Hematopoietic multipotent progenitor cell treated with erythropoietin and hydrocortisone succinate and interleukin-3 and kit ligand, for 6 days (in vitro differentiated cells): Measurements from ENCODE around the gene IBTK.
"Not testable (repeated sequence)": the region's sequence is repeated elsewhere in the genome, so short reads cannot be mapped to it uniquely, and the experiment has no call there.

Experiments used
- DNase-seq: peaks from one replicate; pipeline ENCODE4 v3.0.0-alpha.2; 2015

Gene IBTK

DNA sequence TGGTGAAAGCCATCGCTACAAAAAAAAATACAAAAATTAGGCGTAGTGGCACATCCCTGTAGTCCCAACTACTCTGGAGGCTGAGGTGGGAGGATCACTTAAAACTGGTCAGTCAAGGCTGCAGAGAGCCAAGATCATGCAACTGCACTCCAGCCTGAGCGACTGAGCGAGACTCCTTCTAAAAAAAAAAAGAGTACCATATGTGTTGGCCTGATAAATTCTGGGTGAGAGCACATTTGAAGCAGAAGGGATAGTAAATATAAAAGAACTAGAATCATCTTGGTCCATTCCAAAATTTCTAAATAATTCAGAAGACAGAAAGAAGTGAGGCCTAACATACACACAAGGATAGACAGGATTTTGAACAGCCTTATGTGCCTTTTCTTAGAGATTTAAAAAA is 2.2 kb downstream of the IBTK start:
- peak; percentile 27 for DNase-seq

DNA sequence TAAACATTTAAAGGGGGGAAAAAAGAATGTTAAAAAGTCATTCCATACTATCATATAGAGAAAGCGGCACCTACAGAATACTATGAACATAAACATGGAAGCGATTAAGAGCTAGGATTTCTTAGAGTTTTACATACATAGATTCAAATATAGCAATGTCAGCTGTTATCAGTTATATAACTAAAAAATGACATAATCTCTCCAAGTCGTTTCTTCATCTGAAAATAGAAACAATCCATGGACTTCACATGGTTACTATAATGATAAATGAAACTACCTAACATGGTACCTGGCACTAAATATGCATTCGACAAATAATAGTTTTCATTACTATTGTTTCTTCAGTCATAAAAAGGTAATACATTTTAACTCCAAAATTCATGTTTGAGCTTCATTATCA is 3.7 kb downstream of the IBTK start:
- DNase-seq, result no peak

DNA sequence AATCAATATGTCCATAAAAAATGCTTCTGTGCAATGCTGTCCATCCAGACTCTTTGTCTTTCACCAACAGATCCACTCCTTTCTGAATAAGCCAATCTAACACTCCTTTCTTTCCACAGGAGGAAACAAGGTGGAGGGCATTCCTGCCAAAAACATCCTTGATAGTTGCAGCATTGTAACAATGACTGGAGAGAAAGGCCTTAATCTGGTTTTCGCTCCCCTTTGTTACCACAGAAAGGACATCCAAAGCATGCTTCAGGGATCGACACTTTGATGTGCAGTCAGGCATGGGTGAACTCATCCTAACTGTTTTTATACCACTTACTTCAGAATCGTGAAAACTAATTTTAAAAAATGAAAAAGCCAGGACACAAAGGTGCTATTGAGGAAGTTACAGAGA is 7.4 kb downstream of the IBTK start:
- DNase-seq, result no peak

DNA sequence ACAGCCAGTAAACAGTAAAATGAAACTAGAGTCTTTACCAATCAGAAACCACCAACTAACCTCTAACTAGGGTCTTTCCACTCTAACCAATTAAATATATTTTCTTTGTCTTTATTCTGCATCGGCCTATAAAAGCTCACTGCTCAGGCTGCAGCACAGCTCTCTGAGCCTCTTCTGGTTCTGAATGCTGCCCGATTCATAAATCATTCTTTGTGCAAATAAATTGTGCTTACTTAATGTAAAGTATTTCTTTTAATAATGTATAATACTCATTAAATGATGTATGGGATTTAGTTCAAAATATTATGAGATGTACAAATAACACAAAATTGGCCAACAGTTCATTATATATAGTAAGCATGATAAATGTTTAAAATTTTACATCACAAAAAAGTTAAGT is 7.9 kb downstream of the IBTK start:
- no peak for DNase-seq

DNA sequence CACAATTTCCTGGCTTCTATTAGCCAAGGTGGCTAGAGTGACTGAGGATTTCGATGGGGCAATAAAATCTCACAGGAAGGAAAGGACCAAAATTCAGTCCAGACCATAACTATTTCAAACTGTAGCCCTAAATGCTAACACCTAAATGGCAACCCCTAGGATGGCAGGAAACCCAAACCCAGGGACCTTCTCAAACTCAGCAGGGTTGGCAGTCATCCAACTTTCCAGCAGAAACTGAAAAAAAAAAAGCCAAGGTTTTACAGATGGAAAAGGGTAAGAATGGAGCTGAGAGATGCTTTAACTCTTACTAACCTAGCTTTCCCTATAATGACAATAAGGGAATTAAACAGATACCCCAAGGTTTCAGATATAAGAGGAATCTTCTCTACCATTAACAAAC is 10.5 kb downstream of the IBTK start:
- peak; percentile 61 for DNase-seq

DNA sequence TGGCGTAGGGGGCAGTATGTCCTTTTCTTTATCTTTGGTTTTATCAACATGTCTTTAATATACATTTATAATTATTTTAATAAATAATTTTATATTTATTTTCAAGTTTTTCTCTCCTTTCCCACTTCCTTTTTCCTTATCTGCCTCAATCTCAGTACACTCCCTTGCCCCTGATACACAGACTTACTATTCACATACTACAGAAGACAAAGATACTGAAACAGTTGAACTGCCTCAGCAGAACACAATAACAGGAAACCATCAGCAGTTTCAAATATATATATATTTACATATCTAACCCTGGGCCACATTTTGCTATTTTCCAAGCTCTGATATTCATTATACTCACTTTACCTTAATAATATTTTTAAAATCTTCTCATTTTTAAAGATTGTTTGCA is 19.8 kb downstream of the IBTK start:
- peak; percentile 65 for DNase-seq

DNA sequence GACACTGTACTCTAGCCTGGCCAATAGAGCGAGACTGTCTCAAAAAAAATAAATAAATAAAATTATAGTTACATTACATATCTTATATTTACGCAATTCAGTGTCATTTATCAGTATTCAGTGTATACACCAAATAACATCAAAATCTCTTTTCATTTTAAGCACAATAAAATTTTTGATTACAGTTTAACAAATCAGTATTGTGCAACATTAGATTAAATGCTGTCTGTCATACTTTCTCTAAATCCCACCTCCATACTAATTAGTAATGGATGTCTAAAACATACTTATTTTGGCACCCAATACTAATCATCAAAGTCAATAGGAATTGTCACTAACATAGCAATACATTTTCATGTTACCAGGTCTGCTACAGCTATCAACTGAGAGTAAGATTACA is 27.4 kb downstream of the IBTK start:
- no peak for DNase-seq

DNA sequence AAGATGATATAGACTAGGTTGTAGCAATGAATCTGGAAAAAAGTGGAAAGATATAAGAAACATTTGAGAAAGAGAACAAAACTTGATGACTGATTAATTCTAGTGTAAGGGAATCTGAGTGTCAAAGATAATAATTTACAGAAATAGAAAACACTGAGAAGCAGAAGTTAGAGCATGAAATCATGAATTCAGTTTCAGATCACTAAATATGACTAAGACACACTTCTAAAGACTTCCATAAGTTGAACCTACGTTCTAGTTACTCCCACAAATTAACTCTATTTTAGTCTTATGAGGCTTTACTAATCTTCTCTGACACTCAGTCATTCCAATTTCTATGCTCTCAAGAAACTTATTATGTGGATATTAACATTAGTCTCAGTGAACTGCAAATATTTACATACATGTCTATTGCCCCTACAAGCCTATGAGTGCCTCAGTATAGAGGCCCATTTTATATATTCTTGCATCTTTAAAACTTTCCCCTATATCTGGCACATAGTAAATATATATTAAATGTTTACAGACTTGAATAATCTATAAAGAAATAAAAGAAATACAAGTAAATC is 30.4 kb downstream of the IBTK start:
- DNase-seq, result no peak

DNA sequence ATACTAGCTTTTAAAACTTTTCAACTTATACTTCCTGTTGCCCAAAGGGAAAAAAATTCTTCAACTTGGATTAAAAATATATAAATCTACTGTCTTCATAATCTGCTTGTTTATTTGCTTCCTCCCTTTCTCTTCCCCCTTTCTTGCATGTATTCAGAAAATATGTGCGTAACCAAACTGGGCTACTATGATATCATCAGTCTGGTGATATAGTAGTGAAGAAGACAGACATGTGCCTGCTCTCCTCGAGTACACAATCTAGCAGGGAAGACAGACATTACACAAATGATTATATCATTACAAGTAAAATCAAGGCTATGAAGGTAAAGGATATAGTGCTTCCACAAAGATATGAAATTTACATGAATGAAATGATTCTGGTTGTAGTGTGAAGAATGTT is 31.0 kb downstream of the IBTK start:
- no peak for DNase-seq

DNA sequence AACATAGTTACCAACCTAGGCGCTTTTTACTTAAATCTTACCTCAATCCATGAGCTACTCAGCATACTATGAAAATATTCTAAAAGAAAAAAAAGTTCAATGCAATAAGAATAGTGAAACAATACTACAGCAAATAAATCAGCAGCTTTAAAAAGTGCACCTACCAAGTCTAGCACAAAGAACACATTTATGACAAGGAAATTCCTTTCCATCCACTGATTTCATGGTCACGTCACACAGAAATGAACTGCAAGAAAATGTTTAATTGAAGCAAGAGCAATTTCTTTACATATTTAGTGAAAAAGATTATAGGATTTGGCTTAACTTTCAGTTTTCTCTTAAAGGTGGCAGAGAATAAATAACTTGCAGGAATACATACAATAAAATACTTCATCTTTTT is 36.2 kb downstream of the IBTK start:
- no peak for DNase-seq

DNA sequence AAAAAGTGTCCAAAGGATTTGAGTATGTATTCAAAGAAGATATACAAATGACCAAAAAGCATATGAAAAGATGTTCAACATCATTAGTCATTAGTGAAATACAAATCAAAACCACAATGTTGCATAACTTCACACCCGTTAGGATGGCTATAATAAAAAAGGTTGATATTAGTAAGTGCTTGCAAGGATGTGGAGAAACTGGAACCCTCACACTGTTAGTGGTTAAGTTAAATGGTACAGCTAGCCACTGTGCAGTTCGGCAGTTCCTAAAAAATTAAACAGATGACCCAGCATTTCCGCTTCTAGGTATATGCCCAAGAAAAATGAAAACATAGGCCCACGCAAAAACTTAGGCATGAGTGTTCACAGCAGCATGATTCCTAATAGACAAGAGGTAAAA is 38.6 kb downstream of the IBTK start:
- DNase-seq, result no peak

DNA sequence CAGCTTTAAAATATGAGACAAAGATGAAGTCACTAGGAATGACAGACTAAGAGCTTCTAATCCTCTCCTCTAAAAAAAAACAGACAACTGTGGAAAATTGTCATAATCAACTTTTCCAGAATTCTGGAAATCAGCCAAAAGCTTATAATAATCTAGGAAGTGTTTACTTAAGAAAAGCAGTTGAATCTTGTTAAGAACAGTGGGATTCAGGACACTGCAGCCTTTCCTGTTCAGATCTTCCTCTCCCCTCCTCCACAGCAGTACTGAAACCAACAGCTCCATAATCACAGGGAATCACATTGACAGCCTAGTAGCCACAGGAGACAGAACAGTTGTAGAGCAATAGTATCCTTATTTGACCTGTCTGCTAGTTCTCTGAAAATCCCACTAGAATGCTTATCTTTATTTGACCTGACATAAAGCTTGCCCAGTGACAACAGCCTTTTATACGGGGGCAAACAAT is 41.6 kb downstream of the IBTK start:
- DNase-seq, result peak; percentile 93

DNA sequence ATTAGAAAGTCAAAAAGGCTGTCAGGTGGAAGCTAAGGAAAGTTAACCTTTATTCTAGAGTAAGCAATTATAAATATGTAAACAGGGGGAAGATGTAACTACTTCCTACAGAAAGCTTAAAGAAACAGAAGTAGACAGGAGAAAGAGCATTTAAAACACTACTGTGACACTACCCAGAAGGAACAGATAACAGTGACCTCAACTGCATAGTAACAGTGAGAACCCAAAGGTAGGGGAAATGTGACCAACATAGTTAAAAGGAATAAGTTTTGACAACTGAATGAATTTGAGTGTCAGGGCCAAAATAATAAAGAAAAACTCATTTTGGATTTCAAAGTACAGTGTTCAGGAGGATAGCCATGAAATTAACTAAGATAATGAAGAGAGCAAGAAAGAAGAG is 43.5 kb downstream of the IBTK start:
- DNase-seq, result peak; percentile 54

DNA sequence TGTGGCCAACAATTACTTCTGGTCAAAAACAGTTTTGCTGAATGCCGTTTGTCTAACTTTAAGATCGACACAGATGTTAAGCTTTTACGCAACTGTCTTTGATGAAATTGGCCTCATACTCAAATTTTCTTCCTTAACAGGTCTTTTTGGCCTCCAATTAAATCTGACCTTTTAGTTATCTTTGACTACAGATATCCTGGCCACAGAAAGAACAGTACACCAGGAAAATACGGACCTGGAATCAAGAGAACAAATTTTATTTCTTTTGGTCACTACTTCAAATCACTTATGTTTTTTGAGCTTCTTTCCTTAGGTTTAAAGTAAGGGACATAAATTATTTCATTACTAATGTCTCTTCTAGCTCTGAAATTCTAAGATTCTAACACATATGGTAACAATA is 49.8 kb downstream of the IBTK start:
- no peak for DNase-seq

DNA sequence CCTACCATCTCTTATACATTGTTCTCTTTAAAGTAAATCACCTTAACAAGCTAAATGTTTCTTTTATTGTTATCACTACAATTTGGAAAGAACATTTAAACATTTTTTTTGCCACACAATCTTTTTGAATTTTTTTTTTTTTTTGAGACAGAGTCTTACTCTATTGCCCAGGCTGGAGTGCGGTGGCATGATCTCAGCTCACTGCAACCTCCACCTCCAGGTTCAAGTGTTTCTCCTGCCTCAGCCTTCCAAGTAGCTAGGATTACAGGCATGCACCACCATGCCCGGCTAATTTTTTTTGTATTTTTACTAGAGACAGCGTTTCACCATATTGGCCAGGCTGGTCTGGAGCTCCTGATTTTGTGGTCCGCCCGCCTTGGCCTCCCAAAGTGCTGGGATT is 50.3 kb downstream of the IBTK start:
- DNase-seq, result not testable (repeated sequence)

DNA sequence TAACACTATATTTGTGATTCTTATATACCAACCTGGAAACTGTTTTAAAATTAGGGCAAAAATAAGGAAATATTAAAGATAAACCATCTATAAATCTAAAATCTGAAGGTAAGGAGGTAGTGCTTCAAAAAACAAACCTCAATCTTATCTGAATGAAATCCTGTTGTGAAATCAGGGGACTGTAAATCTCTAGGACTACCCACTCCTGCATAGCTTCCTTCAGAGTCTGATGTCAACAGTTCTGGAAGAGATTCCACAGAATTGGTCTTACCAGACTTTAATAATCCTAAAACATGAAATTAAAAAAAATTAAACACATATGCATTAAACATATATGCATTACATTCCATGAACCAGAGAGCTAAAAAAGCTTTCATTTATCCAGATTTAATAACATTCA is 51.4 kb downstream of the IBTK start:
- no peak for DNase-seq

DNA sequence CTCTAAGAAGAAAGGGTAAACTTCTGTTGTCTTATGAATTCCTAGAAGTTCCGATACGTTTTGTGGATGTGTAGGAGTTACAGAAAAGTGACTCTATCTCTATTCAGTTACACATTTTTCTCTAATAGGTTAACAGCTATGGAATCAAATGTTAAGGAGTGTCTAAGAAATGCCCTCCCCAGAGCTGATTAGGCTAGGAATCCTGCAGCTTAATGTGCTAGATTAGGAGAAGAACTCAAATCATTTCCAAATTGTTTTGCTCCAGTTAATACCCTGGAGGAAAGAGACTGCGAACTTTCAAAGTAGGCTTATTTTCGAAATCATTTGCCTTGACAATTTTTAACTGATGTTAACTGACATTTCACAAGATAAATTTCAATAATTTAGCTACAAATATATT is 51.9 kb downstream of the IBTK start:
- no peak for DNase-seq

DNA sequence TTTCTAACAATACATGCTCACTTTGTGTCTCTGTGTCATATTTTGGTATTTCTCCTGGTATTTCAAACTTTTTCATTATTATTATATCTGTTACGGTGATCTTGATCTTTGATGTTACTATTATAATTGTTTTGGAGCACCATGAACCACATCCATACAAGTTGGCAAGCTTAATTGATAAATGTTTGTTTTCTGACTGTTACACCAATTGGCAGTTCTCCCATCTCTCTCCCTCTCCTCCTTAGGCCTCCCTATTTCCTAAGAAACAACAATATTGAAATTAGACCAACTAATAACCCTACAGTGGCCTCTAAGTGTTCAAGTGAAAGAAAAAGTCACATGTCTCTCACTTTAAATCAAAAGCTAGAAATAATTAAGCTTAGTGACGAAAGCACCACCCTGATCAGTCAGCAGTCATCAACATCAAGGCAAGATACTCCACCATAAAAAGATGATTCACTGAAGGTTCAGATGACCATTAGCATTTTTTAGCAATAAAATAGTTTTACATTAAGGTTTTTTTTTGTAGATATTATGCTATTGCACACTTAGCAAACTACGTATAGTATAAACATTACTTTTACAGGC is 61.5 kb downstream of the IBTK start:
- no peak for DNase-seq

DNA sequence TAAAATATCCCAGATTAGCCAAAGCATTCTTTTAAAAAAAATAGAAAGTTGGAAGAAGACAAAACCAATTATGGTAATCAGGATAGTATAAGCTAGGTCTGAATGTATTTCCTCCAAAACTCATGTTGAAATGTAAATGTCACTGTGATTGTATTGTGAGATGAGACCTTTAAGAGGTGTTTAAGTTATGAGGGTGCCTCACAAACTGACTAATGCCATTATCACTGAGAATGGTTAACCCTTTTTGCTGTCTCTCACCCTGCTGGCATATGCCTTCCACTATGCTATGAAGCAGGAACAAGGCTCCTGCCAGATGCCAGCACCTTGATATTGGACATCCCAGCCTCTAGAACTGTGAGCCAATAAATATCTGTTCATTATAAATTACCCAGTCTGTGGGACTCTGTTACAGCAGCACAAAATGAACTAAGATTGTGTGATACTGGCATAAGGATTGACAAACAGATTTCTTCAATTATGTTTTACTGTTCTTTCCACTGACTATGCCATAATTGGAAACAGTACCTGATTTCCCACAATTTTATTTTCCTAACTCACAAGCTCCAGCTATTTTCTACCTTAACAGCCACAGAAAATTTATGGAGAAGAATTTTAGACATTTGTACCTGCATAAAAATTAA is 63.8 kb downstream of the IBTK start:
- no peak for DNase-seq

DNA sequence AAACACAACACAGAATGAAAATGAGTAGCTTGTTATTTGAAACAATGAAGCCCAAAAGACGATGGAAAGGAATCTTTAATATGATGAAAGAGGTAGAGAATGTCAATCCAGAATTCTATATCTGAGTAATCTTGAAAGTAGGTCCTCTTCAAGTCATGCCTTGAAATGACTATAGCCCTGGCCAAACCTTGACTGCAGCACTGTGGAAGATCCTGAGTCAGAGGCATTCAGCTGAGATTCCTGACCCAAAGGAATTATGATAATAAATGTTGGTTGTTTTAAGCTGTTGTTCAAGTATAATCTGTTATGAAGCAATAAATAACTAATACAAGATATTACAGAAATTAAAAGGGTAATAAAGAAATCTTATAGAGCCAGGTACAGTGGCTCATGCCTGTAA is 64.8 kb downstream of the IBTK start:
- DNase-seq, result no peak

DNA sequence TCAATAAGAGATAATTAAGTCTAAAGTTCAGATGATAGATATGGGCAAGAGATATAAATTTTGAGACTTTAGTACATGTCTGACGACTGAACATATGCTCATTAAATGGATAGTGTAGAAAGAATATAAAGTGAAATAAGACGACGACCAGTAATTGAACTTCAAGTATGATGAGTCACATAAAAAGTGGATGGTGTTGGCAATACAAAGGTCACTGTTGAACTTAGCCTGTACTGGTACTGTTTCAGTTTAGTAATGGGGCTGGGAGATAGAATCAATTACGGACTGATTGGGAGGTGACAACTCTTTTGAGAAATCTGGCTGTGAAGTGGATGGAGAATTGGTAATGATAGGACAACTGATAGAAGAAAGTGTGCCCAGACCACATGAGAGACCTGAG is 68.1 kb downstream of the IBTK start:
- DNase-seq, result no peak

DNA sequence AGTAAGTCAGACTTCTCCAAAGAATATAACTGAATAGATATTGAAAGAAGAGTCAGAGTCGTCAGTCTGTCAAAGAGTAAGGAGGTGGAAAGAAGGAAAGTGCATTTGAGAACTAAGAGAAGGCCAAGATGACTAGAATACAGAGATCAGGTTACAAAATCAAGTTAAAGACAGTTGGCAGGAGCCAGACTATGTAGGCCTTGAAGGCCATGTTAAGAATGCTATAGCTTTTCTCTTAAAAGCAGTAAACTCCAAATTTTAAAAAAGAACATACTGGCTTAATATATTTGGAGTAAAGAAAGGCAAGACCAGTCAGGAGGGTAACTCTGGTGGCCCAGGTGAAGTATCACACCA is 68.8 kb downstream of the IBTK start:
- no peak for DNase-seq

DNA sequence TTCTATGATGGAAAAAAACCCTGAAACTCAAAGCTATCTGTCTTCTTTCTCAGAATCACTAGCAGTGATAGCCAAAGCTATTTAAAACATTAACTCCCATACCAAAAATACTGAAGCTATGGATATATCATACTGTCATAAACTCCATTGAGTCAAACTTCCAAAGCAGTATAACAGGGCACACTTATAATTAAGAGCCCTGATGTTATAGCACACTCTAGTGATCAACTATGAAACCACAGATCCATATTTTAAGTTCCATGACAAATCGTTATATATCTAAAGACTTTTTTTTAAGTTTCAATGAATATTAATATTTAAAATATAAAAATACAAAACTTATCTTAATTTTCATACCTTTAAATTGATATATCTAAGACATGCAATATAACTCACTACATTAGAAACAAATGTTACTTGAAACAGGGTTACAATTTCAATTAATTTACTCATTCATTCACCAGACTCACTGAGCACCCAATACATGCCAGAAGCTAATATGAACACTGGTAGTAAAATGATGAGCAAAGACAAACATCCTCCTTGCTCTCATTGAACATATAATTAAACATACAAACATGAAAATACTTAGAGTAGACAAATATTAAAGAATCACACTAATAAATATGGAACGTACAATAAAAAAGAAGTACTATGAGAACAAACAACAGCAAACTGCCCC is 69.3 kb downstream of the IBTK start:
- DNase-seq, result peak; percentile 51

DNA sequence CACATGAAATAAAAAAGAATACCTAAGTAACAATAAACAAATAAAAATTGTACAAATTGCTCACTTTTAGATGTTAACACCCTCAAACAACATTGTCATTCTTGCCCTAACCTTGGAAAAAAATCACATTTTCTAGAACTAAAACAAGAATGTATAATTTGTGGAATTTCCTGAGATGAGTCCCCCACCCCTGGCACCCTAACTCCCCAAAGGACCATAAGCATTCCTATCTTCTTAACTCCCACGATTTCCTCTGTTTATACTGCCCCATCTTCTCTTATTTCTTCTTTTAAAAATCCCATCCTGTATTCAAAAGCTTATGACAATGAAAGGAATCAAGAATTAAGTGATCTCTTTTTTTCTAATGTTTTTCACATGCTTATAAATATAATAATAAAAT is 70.9 kb downstream of the IBTK start:
- DNase-seq, result no peak
